Thymus (tissue), 11 donors: ENCODE measurements around the gene GRM1. TPM values are rescaled to one million over a fixed set of nuclear protein-coding genes. Genes with fewer than 3 reads are reported as not detected.

Source experiments
- DNase-seq, 9 donors: peaks; one replicate each; pipeline ENCODE4 v3.0.0-alpha.2; 2013; ENCODE audit warnings: low spot score in 9 of 9, low read depth in 6 of 9, missing footprints in 1 of 9
- H3K27ac ChIP-seq, 2 donors: one replicate each; pipeline ENCODE4 v1.5.1; 2013; ENCODE audit warnings: control low read depth in 1 of 2, low read depth in 1 of 2, low read length in 1 of 2, mild to moderate bottlenecking in 1 of 2, moderate library complexity in 1 of 2
- H3K27me3 ChIP-seq, 2 donors: one replicate each; pipeline ENCODE4 v1.5.1; 2013; ENCODE audit warnings: low read length in 1 of 2; ENCODE audit not compliant: control insufficient read depth in 2 of 2, insufficient read depth in 1 of 2
- H3K36me3 ChIP-seq, 2 donors: one replicate each; pipeline ENCODE4 v1.5.1; 2013; ENCODE audit warnings: low read length in 1 of 2, mild to moderate bottlenecking in 1 of 2, moderate library complexity in 1 of 2; ENCODE audit not compliant: control insufficient read depth in 2 of 2, insufficient read depth in 2 of 2
- H3K4me1 ChIP-seq, 2 donors: one replicate each; pipeline ENCODE4 v1.5.1; 2013; ENCODE audit warnings: low read length in 2 of 2; ENCODE audit not compliant: control insufficient read depth in 2 of 2, insufficient read depth in 2 of 2
- H3K4me3 ChIP-seq, 2 donors: one replicate each; pipeline ENCODE4 v1.5.1; 2013; ENCODE audit warnings: low read length in 2 of 2, control low read depth in 1 of 2, mild to moderate bottlenecking in 1 of 2
- H3K9me3 ChIP-seq, 2 donors: one replicate each; pipeline ENCODE4 v1.5.1; 2013; ENCODE audit warnings: low read length in 1 of 2, mild to moderate bottlenecking in 1 of 2; ENCODE audit not compliant: control insufficient read depth in 2 of 2, insufficient read depth in 1 of 2
- WGBS: extraction: QIAGEN DNeasy Blood & Tissue Kit; methylation state at CpG from one replicate; pipeline ENCODE4 v1.1.7; 2013; 5-methylcytosine and 5-hydroxymethylcytosine counted together
- polyA plus RNA-seq: library from polyadenylated mRNA; stranded (reverse); fragments of 200-250 nt; gene quantifications from one replicate; pipeline ENCODE4 v1.2.3, GENCODE V29; 2013
- total RNA-seq: library from RNA; stranded (reverse); fragments of 120-200 nt; gene quantifications from one replicate; pipeline ENCODE4 v1.2.4, GENCODE V29; 2013
- donor health status: healthy.

The GRM1 gene
- total and polyA plus RNA-seq, 2 donors, result under 0.01 to 0.05 TPM

DNA sequence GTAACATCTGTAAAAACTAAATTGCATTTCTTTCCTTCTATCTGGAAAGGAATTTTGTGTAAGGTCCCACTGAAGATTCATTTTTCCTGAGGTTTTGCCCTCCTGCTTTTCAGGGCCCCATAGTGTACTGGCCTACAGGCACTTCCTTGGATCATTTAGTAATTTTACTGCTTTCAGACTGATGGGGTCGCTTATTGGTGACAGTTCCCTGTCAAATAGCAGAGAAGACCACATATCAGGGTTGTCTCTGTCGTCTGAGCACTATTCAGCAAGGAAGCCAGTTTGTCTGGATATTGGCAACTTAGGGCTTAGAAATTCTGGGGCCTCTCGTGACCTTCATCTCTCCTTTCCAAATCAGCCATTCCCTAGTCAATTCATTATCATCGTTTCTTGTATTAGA, 3.5 kb downstream of the GRM1 start:
- no peak for DNase-seq
- H3K4me3 ChIP-seq, result no peak overlapping the region
- peaks cover 19 to 34% of the 10 kb centered on the region in 2 donors for H3K27me3 ChIP-seq
- H3K4me1 ChIP-seq, result no peaks in the 10 kb centered on the region
- WGBS, result 59% methylated on average over 4 of the region's 4 CpGs
- peaks cover 0 to 2% of the 10 kb centered on the region in 2 donors for H3K9me3 ChIP-seq
- no peaks in the 10 kb centered on the region for H3K36me3 ChIP-seq
- H3K27ac ChIP-seq, result no peak overlapping the region

DNA sequence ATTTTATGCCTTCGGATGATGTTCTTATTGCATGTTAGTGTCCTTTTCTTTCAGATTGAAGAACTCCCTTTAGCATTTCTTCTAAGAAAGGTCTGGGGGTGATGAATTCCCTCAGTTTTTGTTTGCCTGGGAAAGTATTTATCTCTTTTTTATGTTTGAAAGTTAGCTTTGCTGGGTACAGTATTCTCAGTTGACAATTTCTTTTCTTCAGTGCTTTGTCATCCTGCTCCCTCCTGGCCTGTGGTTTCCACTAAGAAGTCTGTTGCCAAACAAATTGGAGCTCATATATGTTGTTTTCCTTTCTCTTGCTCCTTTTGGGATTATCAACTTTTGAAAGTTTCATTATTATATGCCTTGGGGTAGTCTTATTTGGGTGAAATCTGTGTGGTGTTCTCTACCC, 11.5 kb downstream of the GRM1 start:
- H3K27me3 ChIP-seq, result no peaks in the 10 kb centered on the region

DNA sequence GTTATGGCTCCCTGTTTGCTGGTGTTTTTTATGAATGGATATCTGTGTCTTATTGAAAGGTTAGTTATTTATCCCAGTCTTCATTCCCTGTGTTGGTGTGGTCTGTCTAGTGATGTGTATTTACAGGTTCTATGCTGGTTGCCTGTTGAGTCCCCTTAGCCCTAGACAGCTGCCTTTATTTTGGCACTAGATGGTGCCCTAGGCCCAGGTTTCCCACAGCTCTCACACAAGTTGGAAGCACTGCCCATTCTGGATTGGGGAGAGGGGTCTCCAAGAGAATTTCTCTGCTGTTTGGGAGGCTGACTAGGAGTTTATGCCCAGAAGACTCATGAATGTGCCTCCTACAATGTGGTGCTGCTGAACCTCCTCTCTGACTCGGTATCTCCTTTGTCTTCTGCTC, 12.4 kb downstream of the GRM1 start:
- 49% methylated on average over 1 of the region's 1 CpG for WGBS
- Histone ChIP-seq H3K4me1 (no peaks in the 10 kb centered on the region), H3K9me3 (no peaks in the 10 kb centered on the region), H3K27ac (no peak overlapping the region), H3K27me3 (no peaks in the 10 kb centered on the region), H3K4me3 (no peak overlapping the region), H3K36me3 (no peaks in the 10 kb centered on the region)
- DNase-seq, result no peak

More for the DNA sequence above, 11.5 kb downstream of the GRM1 start:
- Histone ChIP-seq H3K27ac (no peak overlapping the region), H3K9me3 (no peaks in the 10 kb centered on the region), H3K4me3 (no peak overlapping the region), H3K36me3 (no peaks in the 10 kb centered on the region), H3K4me1 (no peaks in the 10 kb centered on the region)
- no peak for DNase-seq
- 99% methylated on average over 1 of the region's 1 CpG for WGBS

DNA sequence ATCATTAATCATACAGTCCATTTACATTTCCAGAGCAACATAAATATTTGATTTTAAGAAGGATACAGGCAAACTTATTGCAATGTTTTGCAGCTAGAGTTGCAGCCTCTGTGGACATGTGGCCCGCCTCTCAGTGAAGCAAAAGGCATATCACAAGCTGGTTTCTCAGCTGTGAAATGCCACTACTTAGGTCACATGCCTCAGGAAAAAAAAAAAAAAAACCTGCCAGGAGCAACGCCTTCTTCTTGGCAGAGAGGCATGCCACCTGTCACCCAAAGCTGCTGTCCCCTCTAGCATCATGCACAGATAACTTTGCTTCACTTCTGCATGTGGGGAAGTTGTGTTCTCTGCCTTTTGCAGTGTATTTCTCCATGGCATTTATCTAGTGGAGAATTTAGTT, 18.5 kb downstream of the GRM1 start:
- no peaks in the 10 kb centered on the region for H3K36me3 ChIP-seq
- H3K4me3 ChIP-seq, result no peak overlapping the region
- no peaks in the 10 kb centered on the region for H3K4me1 ChIP-seq
- H3K27ac ChIP-seq, result no peak overlapping the region
- H3K9me3 ChIP-seq, result no peaks in the 10 kb centered on the region
- DNase-seq, result no peak
- WGBS, result 72% methylated on average over 2 of the region's 2 CpGs
- H3K27me3 ChIP-seq, result no peaks in the 10 kb centered on the region

DNA sequence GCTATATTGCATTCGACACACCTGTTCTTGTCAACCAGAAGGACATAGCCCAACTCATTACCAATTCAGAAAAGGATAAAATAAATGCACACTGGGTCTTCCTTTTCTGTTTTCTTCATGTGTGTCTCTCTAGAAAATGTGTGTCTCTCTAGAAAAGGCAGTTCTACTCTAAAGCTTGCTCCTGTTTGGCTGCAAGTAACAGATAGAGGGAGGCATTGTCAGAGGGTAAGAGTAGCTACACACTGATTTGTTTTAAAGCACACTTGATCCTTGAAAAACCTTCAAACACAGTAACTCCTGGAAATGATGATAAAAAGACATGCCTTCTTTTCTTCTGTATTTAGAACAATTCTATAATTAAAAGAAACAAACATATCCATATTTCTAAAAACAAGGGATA, 21.3 kb downstream of the GRM1 start:
- Histone ChIP-seq H3K27ac (no peak overlapping the region), H3K4me3 (no peak overlapping the region), H3K27me3 (no peaks in the 10 kb centered on the region), H3K36me3 (no peaks in the 10 kb centered on the region), H3K4me1 (no peaks in the 10 kb centered on the region), H3K9me3 (no peaks in the 10 kb centered on the region)
- 88% methylated on average over 1 of the region's 1 CpG for WGBS
- DNase-seq, result no peak

DNA sequence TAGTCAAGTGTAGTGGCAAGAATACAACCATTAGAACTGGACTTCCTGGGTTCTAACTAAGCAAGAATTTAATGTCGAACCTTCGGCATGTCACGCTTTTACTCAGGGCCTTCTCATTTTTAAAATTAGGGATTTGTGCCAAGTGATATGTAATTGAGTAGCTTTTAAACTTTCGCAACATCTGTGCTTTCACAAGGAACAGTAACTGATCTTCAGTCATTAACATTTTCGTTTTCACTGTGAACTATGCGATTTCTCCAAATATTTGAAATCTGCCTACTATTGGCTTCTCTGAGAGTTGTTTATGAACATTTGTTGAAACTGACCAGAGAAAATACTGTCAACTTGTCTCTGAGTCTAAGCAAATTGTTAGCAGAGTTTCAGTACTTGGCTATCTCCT, 27.6 kb downstream of the GRM1 start:
- 87% methylated on average over 6 of the region's 6 CpGs for WGBS
- H3K4me3 ChIP-seq, result no peak overlapping the region
- DNase-seq, result no peak
- no peaks in the 10 kb centered on the region for H3K27me3 ChIP-seq
- H3K36me3 ChIP-seq, result no peaks in the 10 kb centered on the region
- no peaks in the 10 kb centered on the region for H3K4me1 ChIP-seq
- no peak overlapping the region for H3K27ac ChIP-seq
- no peaks in the 10 kb centered on the region for H3K9me3 ChIP-seq

DNA sequence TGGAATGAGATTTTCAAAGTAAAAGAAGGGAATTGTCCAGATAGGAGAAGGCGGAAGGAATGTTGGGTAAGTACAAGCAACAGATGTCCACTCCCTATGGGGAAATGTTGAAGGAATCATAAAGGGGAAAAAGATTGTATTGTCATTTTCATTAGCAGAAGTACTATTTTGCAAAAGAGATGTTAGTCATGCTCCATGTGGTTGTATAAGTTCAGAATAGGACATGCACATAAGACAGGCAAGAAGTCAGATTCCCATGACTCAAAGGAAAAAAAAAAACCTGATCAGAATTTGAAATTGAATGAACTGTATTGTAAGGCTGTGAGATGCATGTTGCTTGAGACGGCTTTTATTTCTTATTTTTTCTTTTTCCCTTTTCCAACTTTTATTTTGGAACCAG, 36.8 kb downstream of the GRM1 start:
- no peak for DNase-seq
- Histone ChIP-seq H3K4me3 (no peak overlapping the region), H3K36me3 (no peaks in the 10 kb centered on the region), H3K9me3 (no peaks in the 10 kb centered on the region), H3K27me3 (no peaks in the 10 kb centered on the region), H3K4me1 (no peaks in the 10 kb centered on the region), H3K27ac (no peak overlapping the region)
- whole genome bisulfite sequencing, result 98% methylated on average over 2 of the region's 2 CpGs

DNA sequence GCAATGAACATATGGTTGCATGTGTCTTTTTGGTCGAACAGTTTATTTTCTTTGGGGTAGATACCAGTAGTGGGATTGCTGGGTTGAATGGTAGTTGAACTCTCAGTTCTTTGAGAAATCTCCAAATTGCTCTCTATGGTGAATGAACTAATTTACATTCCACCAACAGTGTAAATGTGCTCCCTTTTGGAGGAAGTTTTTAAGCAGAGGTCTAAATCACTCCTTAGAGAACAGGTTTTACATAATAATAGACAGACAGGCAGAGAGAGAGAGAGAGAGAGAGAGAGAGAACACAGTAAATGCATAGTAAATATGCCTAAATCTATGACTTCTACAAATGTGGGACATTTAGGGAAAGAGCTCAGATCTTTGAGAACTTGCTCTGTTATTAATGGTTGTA, 37.6 kb downstream of the GRM1 start:
- Histone ChIP-seq H3K36me3 (no peaks in the 10 kb centered on the region), H3K4me1 (no peaks in the 10 kb centered on the region), H3K27ac (no peak overlapping the region), H3K27me3 (no peaks in the 10 kb centered on the region), H3K4me3 (no peak overlapping the region), H3K9me3 (no peaks in the 10 kb centered on the region)
- no peak for DNase-seq
- WGBS, result 92% methylated on average over 1 of the region's 1 CpG

DNA sequence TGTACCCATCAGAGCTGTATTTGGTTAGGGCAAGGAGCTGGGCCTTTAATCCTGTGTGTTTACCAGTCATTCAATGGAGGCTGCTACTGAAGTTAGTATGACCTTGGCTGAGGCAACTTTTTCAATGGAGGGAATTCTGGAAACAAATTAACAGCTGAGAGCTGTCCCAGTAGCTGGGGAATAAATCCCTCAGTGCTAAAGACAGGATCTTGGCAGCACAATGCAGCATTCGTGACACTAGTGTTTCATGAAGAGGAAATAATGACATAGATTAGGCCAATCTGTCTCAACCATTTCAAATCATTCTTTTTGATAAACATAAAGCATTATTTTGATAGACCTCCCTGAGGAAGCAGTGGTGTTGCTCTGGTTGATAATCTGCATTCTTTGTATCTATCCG, 42.9 kb downstream of the GRM1 start:
- WGBS, result 91% methylated on average over 2 of the region's 2 CpGs

DNA sequence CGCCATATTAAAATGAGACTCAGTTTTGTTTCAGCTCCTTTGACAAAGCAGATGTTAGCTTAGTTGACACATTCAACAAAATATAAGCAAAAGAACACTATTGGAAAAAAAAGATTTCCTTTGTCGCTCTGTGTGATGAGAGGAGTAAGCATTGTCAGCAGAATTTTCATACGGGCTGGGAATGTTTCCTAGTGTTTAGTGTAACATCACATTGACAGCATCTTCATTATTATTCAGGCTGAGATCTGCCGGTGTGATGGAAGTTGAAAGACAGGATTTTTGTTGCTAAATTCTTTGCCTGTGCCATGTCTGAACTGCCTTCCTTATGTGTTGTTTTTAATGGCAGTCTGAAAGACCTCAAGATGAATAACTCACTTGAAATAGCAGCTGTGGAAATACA, 49.1 kb downstream of the GRM1 start:
- no peaks in the 10 kb centered on the region for H3K36me3 ChIP-seq
- H3K27me3 ChIP-seq, result no peaks in the 10 kb centered on the region
- H3K4me3 ChIP-seq, result no peak overlapping the region
- no peak overlapping the region for H3K27ac ChIP-seq
- no peaks in the 10 kb centered on the region for H3K4me1 ChIP-seq
- WGBS, result 92% methylated on average over 4 of the region's 4 CpGs
- H3K9me3 ChIP-seq, result no peaks in the 10 kb centered on the region
- DNase-seq, result no peak

More for the DNA sequence above, 42.9 kb downstream of the GRM1 start:
- no peaks in the 10 kb centered on the region for H3K9me3 ChIP-seq
- DNase-seq, result no peak
- no peaks in the 10 kb centered on the region for H3K27me3 ChIP-seq
- no peaks in the 10 kb centered on the region for H3K4me1 ChIP-seq
- no peaks in the 10 kb centered on the region for H3K36me3 ChIP-seq
- no peak overlapping the region for H3K27ac ChIP-seq
- no peak overlapping the region for H3K4me3 ChIP-seq
